Measurements from ENCODE around the gene TNFSF8. TPM values are rescaled to one million over a fixed set of nuclear protein-coding genes. Genes with fewer than 3 reads are reported as not detected.

The TNFSF8 gene
- total and polyA plus RNA-seq, 4 donors = 0.56 to 2.3 (median 1.1) TPM

DNA sequence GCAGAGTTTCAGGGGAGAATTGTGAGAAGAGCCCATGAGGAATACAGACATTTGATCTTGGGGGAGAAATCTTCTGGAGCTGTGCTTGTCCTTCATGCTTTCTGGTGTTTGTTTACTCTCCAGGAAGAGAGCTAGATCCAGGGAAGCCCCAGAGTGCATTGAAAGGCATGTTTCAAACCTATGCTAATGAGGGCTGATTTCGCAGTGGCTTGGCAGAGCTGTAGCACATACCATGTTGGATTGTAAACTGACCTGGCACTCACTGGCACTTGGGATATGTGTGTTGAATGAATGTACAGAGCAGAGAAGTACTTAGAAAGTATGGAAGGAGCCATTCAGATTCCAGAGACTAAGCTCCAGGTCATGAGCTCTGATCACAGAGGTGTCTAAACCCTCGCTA, 30.9 kb downstream of the TNFSF8 start:
- H3K36me3 ChIP-seq (ENCODE audit: control insufficient read depth, insufficient read depth, low read length) = no peaks in the 10 kb centered on the region
- DNase-seq (ENCODE audit: low read depth in 4 of 6, low spot score in 6 of 6) = no peak
- H3K27me3 ChIP-seq (ENCODE audit: control insufficient read depth, insufficient read depth, low read length) = no peaks in the 10 kb centered on the region
- WGBS (ENCODE audit: insufficient coverage) = 36% methylated on average over 1 of the region's 2 CpGs
- H3K9me3 ChIP-seq (ENCODE audit: control insufficient read depth, insufficient read depth, low read length) = no peaks in the 10 kb centered on the region
- H3K4me3 ChIP-seq (ENCODE audit: low read depth, low read length) = no peak overlapping the region
- no peak overlapping the region for H3K27ac ChIP-seq (ENCODE audit: low read depth, low read length)
- no peaks in the 10 kb centered on the region for H3K4me1 ChIP-seq (ENCODE audit: control insufficient read depth, insufficient read depth, low read length)

DNA sequence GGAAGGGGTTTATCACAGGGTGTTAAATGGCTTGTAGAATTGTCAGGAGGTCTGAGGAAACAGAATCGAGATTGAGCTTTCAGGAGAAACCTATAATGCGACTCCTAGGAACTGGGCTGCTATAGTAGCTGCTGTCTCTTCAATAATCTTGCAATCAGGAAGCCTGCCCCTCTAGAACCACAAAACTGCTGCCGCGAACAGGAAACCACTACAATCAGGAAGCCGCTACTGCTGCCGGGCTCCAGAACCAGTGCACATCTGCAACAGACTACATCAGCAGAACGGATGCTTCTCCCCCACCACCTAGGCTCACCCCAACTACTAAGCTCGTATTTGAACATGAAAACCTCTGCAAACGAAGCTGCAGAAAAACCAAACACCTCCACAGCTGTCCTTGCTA, 31.6 kb downstream of the TNFSF8 start:
- H3K4me3 ChIP-seq (ENCODE audit: low read depth, low read length) = no peak overlapping the region
- no peak overlapping the region for H3K27ac ChIP-seq (ENCODE audit: low read depth, low read length)
- no peaks in the 10 kb centered on the region for H3K4me1 ChIP-seq (ENCODE audit: control insufficient read depth, insufficient read depth, low read length)
- 90% methylated on average over 6 of the region's 9 CpGs for WGBS (ENCODE audit: insufficient coverage)
- DNase-seq (ENCODE audit: low read depth in 4 of 6, low spot score in 6 of 6) = no peak
- H3K36me3 ChIP-seq (ENCODE audit: control insufficient read depth, insufficient read depth, low read length) = no peaks in the 10 kb centered on the region
- H3K9me3 ChIP-seq (ENCODE audit: control insufficient read depth, insufficient read depth, low read length) = no peaks in the 10 kb centered on the region
- no peaks in the 10 kb centered on the region for H3K27me3 ChIP-seq (ENCODE audit: control insufficient read depth, insufficient read depth, low read length)

DNA sequence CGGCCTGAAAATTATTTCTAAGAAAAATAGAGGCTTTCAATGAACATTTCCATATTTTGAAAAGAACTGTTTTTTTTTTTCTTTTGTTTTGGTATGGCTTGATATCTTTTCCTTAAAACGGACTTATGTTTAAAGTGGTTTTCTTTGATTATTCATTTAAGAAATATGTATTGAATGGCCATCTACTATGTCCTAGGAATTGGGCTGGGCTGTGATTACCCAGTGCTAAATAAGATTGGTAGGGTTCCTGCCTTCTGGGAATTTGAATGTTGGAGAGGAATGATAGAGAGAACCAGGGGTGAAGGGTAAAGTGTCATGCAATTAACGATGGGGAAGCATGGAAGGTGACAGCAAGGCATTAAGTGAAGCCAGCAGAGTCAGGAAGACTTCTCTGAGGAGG, 33.2 kb downstream of the TNFSF8 start:
- WGBS (ENCODE audit: insufficient coverage) = 82% methylated on average over 1 of the region's 3 CpGs
- Histone ChIP-seq H3K4me3 (ENCODE audit: low read depth, low read length) (no peak overlapping the region), H3K27me3 (ENCODE audit: control insufficient read depth, insufficient read depth, low read length) (no peaks in the 10 kb centered on the region), H3K36me3 (ENCODE audit: control insufficient read depth, insufficient read depth, low read length) (no peaks in the 10 kb centered on the region), H3K9me3 (ENCODE audit: control insufficient read depth, insufficient read depth, low read length) (no peaks in the 10 kb centered on the region), H3K4me1 (ENCODE audit: control insufficient read depth, insufficient read depth, low read length) (no peaks in the 10 kb centered on the region), H3K27ac (ENCODE audit: low read depth, low read length) (no peak overlapping the region)
- DNase-seq (ENCODE audit: low read depth in 4 of 6, low spot score in 6 of 6) = no peak

DNA sequence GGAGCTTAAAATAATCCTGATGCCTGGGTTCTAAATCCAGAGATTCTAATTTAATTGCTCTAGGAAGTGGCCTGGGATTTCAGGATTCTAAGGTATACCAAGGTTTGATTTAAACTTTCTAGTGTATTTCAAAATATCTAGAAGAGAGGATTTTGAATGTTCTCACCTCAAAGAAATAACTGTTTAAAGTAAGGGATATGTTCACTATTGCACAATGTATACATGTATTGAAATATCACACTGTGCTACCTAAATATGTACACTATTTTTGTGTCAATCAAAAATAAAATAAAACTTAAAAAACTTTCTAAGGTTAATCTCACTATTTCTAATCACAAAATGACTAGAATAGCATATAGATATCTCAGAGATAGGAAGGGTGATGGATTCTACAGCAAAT, 34.0 kb downstream of the TNFSF8 start:
- no peaks in the 10 kb centered on the region for H3K9me3 ChIP-seq (ENCODE audit: control insufficient read depth, insufficient read depth, low read length)
- no peak overlapping the region for H3K4me3 ChIP-seq (ENCODE audit: low read depth, low read length)
- H3K27ac ChIP-seq (ENCODE audit: low read depth, low read length) = no peak overlapping the region
- no peaks in the 10 kb centered on the region for H3K27me3 ChIP-seq (ENCODE audit: control insufficient read depth, insufficient read depth, low read length)
- H3K4me1 ChIP-seq (ENCODE audit: control insufficient read depth, insufficient read depth, low read length) = no peaks in the 10 kb centered on the region
- H3K36me3 ChIP-seq (ENCODE audit: control insufficient read depth, insufficient read depth, low read length) = no peaks in the 10 kb centered on the region
- no peak for DNase-seq (ENCODE audit: low read depth in 4 of 6, low spot score in 6 of 6)

DNA sequence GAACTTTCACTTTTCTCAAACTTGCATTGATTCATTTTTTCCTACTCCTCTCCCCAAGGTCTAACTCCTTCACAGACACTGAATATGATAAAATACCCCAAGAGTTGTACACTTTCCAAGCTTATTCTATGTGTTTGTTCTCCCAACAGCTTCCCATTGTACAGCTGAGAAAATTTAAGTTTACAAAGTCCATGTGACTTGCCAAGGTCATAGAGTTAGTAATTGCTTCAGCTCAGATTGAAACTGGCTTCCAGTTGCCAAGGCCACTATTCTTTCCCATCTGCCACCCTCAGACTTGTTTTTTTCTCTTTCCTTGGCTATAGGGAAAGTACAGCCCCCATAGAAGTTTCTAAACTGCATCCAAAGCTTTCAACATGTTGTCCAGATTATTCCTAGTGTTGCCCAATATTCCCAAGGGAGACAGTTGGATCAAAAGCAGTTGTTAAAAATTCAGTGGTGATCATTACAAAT, 34.8 kb downstream of the TNFSF8 start:
- Histone ChIP-seq H3K9me3 (ENCODE audit: control insufficient read depth, insufficient read depth, low read length) (no peaks in the 10 kb centered on the region), H3K27ac (ENCODE audit: low read depth, low read length) (no peak overlapping the region), H3K4me1 (ENCODE audit: control insufficient read depth, insufficient read depth, low read length) (no peaks in the 10 kb centered on the region), H3K4me3 (ENCODE audit: low read depth, low read length) (no peak overlapping the region), H3K27me3 (ENCODE audit: control insufficient read depth, insufficient read depth, low read length) (no peaks in the 10 kb centered on the region), H3K36me3 (ENCODE audit: control insufficient read depth, insufficient read depth, low read length) (no peaks in the 10 kb centered on the region)
- no peak for DNase-seq (ENCODE audit: low read depth in 4 of 6, low spot score in 6 of 6)

GRCh38 chr9:114894609-114895433, 35.6 kb downstream of the TNFSF8 start:
- DNase-seq (ENCODE audit: low read depth in 4 of 6, low spot score in 6 of 6) = no peak
- Histone ChIP-seq H3K9me3 (ENCODE audit: control insufficient read depth, insufficient read depth, low read length) (no peaks in the 10 kb centered on the region), H3K36me3 (ENCODE audit: control insufficient read depth, insufficient read depth, low read length) (no peaks in the 10 kb centered on the region), H3K27me3 (ENCODE audit: control insufficient read depth, insufficient read depth, low read length) (no peaks in the 10 kb centered on the region), H3K4me1 (ENCODE audit: control insufficient read depth, insufficient read depth, low read length) (no peaks in the 10 kb centered on the region), H3K27ac (ENCODE audit: low read depth, low read length) (no peak overlapping the region), H3K4me3 (ENCODE audit: low read depth, low read length) (no peak overlapping the region)
- WGBS (ENCODE audit: insufficient coverage) = 58% methylated on average over 6 of the region's 7 CpGs

DNA sequence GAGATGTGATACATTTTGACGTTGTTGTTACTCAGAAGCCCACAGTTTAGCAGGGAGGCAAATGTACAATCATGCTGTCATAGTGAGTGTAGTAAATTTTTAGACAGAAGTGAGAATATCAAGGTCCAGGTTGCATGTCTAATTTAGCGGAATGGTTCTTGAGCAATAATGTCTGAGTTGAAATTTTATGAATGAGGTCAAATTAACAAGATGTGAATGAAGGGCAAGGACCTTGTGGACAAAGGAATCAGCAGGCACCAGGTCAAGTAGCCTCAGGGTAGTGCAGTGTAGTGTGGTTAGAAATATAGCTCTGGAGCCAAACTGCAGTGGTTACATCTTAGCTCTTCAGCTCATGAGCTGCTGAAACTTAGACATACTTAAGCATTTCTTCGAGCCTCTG, 36.2 kb downstream of the TNFSF8 start:
- WGBS (ENCODE audit: insufficient coverage) = 73% methylated on average over 2 of the region's 3 CpGs
- Histone ChIP-seq H3K27ac (ENCODE audit: low read depth, low read length) (no peak overlapping the region), H3K4me3 (ENCODE audit: low read depth, low read length) (no peak overlapping the region), H3K27me3 (ENCODE audit: control insufficient read depth, insufficient read depth, low read length) (no peaks in the 10 kb centered on the region), H3K9me3 (ENCODE audit: control insufficient read depth, insufficient read depth, low read length) (no peaks in the 10 kb centered on the region), H3K36me3 (ENCODE audit: control insufficient read depth, insufficient read depth, low read length) (no peaks in the 10 kb centered on the region), H3K4me1 (ENCODE audit: control insufficient read depth, insufficient read depth, low read length) (no peaks in the 10 kb centered on the region)
- no peak for DNase-seq (ENCODE audit: low read depth in 4 of 6, low spot score in 6 of 6)

GRCh38 chr9:114893221-114894010, 37.0 kb downstream of the TNFSF8 start:
- DNase-seq (ENCODE audit: low read depth in 4 of 6, low spot score in 6 of 6) = no peak
- 92% methylated on average over 2 of the region's 4 CpGs for WGBS (ENCODE audit: insufficient coverage)
- no peaks in the 10 kb centered on the region for H3K4me1 ChIP-seq (ENCODE audit: control insufficient read depth, insufficient read depth, low read length)

DNA sequence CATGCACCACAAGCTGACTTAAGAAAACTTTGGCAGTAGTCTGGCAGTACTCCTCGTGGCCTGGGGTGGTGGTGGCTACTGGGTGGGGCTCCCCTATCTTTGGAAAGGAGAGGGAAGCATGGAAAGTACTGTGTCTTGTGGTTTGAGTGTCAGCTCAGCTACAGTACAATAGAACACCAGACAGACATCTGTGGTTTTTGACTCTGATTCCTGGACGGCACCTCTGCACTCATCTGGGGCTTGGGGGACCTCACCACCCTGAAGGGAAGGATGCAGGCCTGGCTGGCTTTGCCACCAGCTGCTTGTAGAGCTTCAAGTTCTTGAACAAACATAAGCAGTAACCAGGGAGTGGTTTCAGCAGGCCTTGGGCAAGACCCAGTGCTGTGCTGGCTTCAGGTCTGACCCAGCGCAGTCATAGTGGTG, 40.6 kb downstream of the TNFSF8 start:
- WGBS (ENCODE audit: insufficient coverage) = 89% methylated on average over 3 of the region's 3 CpGs
- no peak for DNase-seq (ENCODE audit: low read depth in 4 of 6, low spot score in 6 of 6)
- H3K27me3 ChIP-seq (ENCODE audit: control insufficient read depth, insufficient read depth, low read length) = no peaks in the 10 kb centered on the region
- no peak overlapping the region for H3K27ac ChIP-seq (ENCODE audit: low read depth, low read length)
- H3K4me3 ChIP-seq (ENCODE audit: low read depth, low read length) = no peak overlapping the region
- no peaks in the 10 kb centered on the region for H3K36me3 ChIP-seq (ENCODE audit: control insufficient read depth, insufficient read depth, low read length)
- H3K9me3 ChIP-seq (ENCODE audit: control insufficient read depth, insufficient read depth, low read length) = peaks cover 3% of the 10 kb centered on the region
- H3K4me1 ChIP-seq (ENCODE audit: control insufficient read depth, insufficient read depth, low read length) = no peaks in the 10 kb centered on the region

More at GRCh38 chr9:114893221-114894010, 37.0 kb downstream of the TNFSF8 start:
- Histone ChIP-seq H3K36me3 (ENCODE audit: control insufficient read depth, insufficient read depth, low read length) (no peaks in the 10 kb centered on the region), H3K9me3 (ENCODE audit: control insufficient read depth, insufficient read depth, low read length) (no peaks in the 10 kb centered on the region), H3K4me3 (ENCODE audit: low read depth, low read length) (no peak overlapping the region), H3K27ac (ENCODE audit: low read depth, low read length) (no peak overlapping the region), H3K27me3 (ENCODE audit: control insufficient read depth, insufficient read depth, low read length) (no peaks in the 10 kb centered on the region)

GRCh38 chr9:114888607-114889006, 41.8 kb downstream of the TNFSF8 start:
- H3K27me3 ChIP-seq (ENCODE audit: control insufficient read depth, insufficient read depth, low read length) = no peaks in the 10 kb centered on the region
- WGBS (ENCODE audit: insufficient coverage) = 55% methylated on average over 4 of the region's 4 CpGs
- DNase-seq (ENCODE audit: low read depth in 4 of 6, low spot score in 6 of 6) = no peak

More at GRCh38 chr9:114888607-114889006, 41.8 kb downstream of the TNFSF8 start:
- Histone ChIP-seq H3K36me3 (ENCODE audit: control insufficient read depth, insufficient read depth, low read length) (no peaks in the 10 kb centered on the region), H3K4me3 (ENCODE audit: low read depth, low read length) (no peak overlapping the region), H3K27ac (ENCODE audit: low read depth, low read length) (no peak overlapping the region), H3K9me3 (ENCODE audit: control insufficient read depth, insufficient read depth, low read length) (peaks cover 3% of the 10 kb centered on the region), H3K4me1 (ENCODE audit: control insufficient read depth, insufficient read depth, low read length) (no peaks in the 10 kb centered on the region)

Data from spinal cord (tissue), 10 donors.